DMS153 treated with DMSO at 0.1 percent for 48 hours (cell line): Measurements from ENCODE around the gene IQSEC2.

Source experiments
- DNase-seq: peaks from one replicate; lab custom pipeline; 2025; ENCODE audit not compliant: unreplicated experiment; lab: John Stamatoyannopoulos, UW

Gene IQSEC2

GRCh38 chrX:53305219-53305995 lies 24.0 kb upstream of the IQSEC2 start:
- no peak for DNase-seq

DNA sequence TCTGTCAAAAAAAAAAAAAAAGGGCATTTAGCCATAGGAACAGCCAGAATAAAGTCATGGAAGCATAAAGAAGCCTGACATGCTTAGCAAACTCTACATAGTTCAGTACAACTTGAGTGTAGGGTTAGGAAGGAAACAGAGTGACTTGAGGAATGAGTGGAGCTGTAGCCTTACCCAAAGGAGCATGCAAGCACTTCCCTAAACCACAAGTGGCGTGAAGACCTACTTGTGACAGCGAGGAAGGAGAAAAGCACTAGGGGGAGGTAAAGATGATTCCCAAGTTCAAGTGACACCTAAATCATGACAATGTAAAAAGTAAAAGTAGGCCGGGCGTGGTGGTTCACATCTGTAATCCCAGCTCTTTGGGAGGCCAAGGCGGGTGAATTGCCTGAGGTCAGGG lies 21.8 kb upstream of the IQSEC2 start:
- DNase-seq = no peak

DNA sequence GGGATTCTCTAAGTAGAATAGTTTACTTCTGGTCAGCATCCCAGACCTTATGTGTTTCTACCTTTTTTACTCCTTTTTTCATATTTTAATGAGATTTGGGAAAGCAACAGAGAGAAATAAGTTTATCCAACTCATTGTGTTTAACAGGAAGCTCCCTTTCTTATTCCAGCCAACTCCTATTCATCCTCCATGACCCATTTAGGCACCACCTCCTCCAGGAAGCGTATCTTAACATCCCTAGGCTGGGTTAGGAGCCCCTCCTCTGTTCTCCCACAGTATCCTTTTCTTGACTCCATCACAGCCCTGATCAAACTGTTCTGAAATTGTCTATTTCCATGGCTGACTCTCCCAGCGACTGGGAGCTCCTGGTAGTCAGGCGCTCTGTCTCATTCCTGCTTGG lies 18.8 kb upstream of the IQSEC2 start:
- DNase-seq = no peak

DNA sequence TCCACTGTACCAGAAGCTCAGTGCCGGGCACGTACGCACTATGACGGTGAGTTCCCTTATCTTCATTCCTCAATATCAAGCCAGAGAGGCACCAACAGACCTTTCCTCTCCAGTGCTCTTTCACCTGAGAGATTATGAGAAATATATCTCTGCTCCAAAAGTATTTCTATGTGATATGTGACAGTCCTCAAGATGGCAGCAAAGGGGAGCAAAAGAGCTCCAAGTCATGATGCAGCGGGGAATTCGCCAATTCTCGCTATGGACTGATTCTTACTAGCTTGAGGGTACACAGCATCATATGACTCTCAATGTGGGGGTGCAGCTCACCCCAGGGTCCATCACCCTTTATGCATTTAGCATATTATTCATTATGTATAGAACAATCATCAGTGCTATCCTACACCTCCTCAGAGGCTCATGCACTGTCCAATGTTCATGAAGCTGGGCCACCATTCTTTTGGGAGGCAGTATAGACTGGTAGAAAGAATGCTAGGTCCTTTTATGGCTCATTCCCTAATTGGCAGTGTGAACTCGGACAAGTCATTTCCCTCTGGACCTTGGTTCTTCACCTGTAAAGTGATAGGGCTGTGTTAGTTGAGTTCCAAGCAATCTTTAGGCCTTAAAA lies 12.8 kb upstream of the IQSEC2 start:
- DNase-seq = no peak

DNA sequence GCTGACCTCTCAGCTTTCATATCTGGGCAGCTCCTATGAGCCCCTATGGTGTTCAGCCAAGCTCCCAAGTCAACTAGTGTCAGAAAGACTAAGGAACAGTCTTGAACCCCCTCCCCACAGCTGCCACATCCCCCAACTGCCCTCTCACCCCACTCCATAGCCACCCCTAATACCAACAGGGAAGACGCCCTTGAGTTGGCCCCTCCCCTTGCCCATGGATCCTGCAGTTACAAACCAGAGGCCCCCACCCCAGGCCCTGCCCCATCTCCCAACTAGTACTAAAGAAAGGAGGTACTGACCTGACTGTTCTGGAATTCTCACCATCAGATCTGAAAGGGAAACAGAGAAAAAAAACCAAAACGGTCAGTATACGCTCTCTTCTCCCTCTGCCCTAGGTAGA lies 10.2 kb upstream of the IQSEC2 start:
- no peak for DNase-seq

- DNase-seq = no peak
Observed at GRCh38 chrX:53290441-53291041, 9.2 kb upstream of the IQSEC2 start.

GRCh38 chrX:53288189-53288588 lies 6.8 kb upstream of the IQSEC2 start:
- peak; percentile 16 for DNase-seq

- no peak for DNase-seq
Observed at GRCh38 chrX:53287493-53288138, 6.2 kb upstream of the IQSEC2 start.

DNA sequence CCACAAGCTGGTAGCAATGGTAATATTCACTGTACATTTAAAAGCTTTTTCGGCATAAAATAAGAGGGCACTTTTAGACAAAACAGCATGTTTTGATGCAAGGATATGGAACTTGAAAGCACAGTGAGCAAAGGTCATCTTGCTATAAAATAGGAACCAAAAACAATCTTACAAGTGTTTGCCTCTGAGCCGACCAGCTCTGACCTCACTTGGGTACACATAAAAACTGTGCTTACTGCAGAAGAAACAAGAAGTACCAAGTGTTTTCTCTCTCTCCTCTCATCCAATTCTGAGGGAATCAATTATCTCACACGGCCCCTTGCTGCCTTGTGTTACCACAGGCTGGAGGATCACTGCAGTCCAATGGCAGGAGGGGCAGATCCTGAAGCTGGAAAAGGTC lies 4.8 kb upstream of the IQSEC2 start:
- no peak for DNase-seq

- DNase-seq = no peak
Observed at GRCh38 chrX:53285591-53285990, 4.2 kb upstream of the IQSEC2 start.

GRCh38 chrX:53284684-53285447 lies 3.5 kb upstream of the IQSEC2 start:
- DNase-seq = no peak

DNA sequence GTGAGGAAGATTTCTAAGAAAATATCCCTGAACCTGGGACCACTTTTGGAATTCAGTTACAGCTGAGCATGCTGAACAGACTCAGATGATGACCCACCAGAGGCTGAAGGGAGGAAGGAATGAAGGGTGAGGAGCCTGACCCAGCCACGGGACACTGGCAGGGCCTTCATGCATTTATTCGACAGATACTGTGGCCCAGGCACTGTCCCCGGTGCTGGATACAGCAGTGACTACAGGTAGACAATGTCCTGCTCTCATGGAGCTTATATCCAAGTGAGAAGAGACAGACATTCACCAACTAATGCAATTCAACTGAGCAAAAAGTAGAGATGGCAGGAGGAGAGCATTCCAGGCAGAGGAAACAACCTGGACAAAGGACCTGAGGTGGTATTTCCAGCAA lies 2.2 kb upstream of the IQSEC2 start:
- no peak for DNase-seq

GRCh38 chrX:53283099-53283498 lies 1.7 kb upstream of the IQSEC2 start:
- DNase-seq = no peak

GRCh38 chrX:53281963-53282695 lies 745 bp upstream of the IQSEC2 start:
- no peak for DNase-seq

- DNase-seq = no peak
Observed at GRCh38 chrX:53280331-53281320, 758 bp downstream of the IQSEC2 start.

GRCh38 chrX:53279296-53280237 lies 1.8 kb downstream of the IQSEC2 start:
- no peak for DNase-seq

DNA sequence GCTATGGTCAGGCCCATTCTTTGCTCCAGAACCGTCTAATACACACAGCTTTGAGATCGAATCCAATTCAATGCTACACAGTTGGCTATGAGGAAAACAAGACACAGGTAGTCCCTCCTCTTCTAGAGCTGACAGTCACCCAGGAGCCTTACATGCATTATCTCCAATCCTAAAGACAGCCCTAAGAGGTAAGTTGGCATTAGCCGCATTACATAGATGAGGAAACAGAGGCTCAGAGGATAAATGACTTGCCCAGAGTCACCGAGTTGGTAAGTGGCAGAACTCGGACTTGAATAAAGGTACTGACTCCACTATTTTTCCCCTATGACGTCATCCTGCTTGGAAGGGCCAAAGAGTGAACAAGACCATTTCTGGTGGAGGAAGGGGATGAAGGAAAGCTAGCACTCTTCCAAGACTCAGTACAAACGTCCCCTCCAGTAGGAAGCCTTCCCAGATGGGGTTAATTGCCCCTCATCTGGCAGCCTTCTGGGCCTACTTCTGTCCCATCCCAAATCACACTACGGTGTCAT lies 8.5 kb downstream of the IQSEC2 start:
- no peak for DNase-seq

DNA sequence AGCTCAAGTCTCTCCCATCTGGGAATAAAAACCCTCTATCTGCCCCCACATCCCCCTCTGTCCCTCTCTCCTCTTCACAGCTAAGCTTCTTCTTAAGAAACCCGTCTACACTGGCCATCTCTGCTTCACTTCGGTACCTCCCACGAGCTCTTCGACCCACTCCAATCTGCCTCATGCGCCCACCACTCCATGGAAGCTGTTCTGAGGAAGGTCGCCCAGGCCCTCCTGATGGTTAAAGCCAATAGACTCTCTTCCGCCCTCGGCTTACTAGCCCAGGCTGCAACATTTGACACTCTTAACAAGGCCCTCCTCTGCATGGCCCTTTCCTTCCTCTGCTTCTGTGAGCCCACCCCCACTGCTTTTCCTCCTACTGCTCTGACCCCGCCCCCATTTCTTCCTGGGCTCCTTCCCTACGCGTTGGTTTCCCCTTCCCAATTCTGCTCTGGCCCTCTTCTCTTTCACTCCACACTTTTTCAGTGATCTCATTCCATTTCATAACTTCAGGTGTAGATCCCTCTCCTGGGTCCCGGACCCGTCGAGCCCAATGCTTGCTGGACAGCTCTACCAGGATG lies 11.8 kb downstream of the IQSEC2 start:
- DNase-seq = no peak
